Measurements from ENCODE around the gene PTCSC3.

Gene PTCSC3

DNA sequence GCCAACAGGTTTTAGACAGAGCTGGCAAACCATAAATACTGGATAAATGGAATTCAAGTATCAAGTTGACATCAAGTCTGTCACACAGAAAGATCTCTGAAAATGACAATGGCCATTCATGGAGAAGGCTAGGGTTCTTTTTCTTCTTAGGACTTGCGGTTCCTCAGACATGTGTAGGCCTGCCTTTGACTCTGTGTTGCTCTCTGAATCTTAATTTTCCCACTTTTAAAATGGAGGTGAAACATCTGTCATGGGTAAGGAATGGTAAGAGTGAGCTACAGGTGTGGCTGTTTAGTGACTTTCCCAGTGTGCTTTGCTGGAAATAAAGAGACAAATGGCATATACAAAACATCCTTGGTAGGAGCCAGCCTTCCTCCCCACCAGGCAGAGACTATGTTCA is 79.2 kb downstream of the PTCSC3 start:
- no peak for TF ChIP-seq FOXP2 (optimal IDR thresholded peaks at IDR 0.05; ENCODE audit: borderline replicate concordance, extremely low read depth, extremely low read length, insufficient read depth)
- TF ChIP-seq, protein P1, sequence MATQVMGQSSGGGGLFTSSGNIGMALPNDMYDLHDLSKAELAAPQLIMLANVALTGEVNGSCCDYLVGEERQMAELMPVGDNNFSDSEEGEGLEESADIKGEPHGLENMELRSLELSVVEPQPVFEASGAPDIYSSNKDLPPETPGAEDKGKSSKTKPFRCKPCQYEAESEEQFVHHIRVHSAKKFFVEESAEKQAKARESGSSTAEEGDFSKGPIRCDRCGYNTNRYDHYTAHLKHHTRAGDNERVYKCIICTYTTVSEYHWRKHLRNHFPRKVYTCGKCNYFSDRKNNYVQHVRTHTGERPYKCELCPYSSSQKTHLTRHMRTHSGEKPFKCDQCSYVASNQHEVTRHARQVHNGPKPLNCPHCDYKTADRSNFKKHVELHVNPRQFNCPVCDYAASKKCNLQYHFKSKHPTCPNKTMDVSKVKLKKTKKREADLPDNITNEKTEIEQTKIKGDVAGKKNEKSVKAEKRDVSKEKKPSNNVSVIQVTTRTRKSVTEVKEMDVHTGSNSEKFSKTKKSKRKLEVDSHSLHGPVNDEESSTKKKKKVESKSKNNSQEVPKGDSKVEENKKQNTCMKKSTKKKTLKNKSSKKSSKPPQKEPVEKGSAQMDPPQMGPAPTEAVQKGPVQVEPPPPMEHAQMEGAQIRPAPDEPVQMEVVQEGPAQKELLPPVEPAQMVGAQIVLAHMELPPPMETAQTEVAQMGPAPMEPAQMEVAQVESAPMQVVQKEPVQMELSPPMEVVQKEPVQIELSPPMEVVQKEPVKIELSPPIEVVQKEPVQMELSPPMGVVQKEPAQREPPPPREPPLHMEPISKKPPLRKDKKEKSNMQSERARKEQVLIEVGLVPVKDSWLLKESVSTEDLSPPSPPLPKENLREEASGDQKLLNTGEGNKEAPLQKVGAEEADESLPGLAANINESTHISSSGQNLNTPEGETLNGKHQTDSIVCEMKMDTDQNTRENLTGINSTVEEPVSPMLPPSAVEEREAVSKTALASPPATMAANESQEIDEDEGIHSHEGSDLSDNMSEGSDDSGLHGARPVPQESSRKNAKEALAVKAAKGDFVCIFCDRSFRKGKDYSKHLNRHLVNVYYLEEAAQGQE (IDR thresholded peaks at IDR 0.05; ENCODE audit: insufficient read depth in 1 of 2, low read depth in 2 of 2, low read length in 2 of 2), result no peak
- no peak for TF ChIP-seq POLR2AphosphoS5 (IDR thresholded peaks at IDR 0.05; ENCODE audit: low read depth, low read length)
- TF ChIP-seq SIN3A (IDR thresholded peaks at IDR 0.05; ENCODE audit: borderline replicate concordance, insufficient read depth, low read length), result no peak
- no peak for TF ChIP-seq TAF1 (IDR thresholded peaks at IDR 0.05; ENCODE audit: borderline replicate concordance, insufficient read depth, low read length)

DNA sequence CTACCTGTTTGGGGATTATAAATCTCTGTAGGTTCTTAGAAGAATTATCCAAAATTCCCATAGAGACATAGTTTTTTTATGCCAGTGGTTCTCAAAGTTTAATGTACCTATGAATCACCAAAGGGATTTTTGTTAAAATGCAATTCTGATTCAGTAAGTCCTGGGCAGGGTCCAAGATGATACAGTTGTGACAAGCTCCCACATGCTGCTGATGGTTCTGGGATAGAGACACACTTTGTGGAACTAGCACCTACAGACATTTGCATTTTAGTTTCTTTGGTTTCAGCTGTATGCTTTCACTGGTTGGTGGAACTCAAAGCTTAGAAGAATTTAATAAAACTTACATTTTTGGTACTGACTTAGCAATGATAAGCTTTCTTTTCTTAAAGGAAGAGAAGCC is 80.4 kb downstream of the PTCSC3 start:
- TF ChIP-seq SIN3A (IDR thresholded peaks at IDR 0.05; ENCODE audit: borderline replicate concordance, insufficient read depth, low read length) (no peak), POLR2AphosphoS5 (IDR thresholded peaks at IDR 0.05; ENCODE audit: low read depth, low read length) (no peak), FOXP2 (optimal IDR thresholded peaks at IDR 0.05; ENCODE audit: borderline replicate concordance, extremely low read depth, extremely low read length, insufficient read depth) (no peak), TAF1 (IDR thresholded peaks at IDR 0.05; ENCODE audit: borderline replicate concordance, insufficient read depth, low read length) (no peak)
- TF ChIP-seq, protein P1 (IDR thresholded peaks at IDR 0.05; ENCODE audit: insufficient read depth in 1 of 2, low read depth in 2 of 2, low read length in 2 of 2), result no peak

DNA sequence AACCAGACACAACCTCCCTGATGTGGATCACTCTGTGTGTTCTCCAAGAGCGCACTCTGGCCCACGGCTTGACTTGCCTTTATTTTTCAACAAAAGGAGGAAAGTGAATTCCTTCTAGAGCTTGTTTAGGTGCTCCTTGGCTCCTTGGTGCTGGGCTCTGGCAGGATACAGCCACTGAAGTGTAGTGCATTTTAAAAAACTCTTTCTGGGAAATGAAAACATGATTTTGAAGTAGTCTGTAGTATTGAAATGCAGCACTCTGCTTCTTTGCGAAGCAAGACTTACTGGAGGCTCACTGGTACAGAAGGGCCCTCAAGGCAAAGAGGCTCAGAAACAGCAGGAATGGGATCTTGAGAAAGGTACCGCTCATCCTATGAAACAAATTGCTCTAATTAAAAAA is 81.6 kb downstream of the PTCSC3 start:
- TF ChIP-seq TAF1 (IDR thresholded peaks at IDR 0.05; ENCODE audit: borderline replicate concordance, insufficient read depth, low read length) (no peak), SIN3A (IDR thresholded peaks at IDR 0.05; ENCODE audit: borderline replicate concordance, insufficient read depth, low read length) (no peak), FOXP2 (optimal IDR thresholded peaks at IDR 0.05; ENCODE audit: borderline replicate concordance, extremely low read depth, extremely low read length, insufficient read depth) (no peak)

DNA sequence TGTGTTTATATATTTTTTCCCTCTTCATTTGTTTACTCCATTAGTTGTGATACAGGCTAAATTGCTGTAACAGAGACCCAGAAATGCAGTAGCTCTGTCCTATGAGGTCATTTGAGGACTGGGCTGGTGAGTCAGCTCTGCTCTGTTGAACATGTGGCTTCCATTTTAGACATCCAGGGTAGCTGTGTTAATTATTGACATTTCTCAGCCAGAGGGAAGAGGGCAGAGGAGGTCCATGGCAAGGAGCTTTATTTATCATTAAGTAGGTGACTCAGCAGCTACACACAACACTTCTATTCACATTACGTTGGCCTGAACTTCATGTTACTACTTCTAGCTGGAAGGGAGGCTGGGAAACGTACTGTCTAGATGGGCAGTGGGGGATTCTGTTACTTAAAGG is 85.4 kb downstream of the PTCSC3 start:
- TF ChIP-seq TAF1 (IDR thresholded peaks at IDR 0.05; ENCODE audit: borderline replicate concordance, insufficient read depth, low read length) (no peak), FOXP2 (optimal IDR thresholded peaks at IDR 0.05; ENCODE audit: borderline replicate concordance, extremely low read depth, extremely low read length, insufficient read depth) (no peak), SIN3A (IDR thresholded peaks at IDR 0.05; ENCODE audit: borderline replicate concordance, insufficient read depth, low read length) (no peak), POLR2AphosphoS5 (IDR thresholded peaks at IDR 0.05; ENCODE audit: low read depth, low read length) (no peak)
- TF ChIP-seq, protein P1 (IDR thresholded peaks at IDR 0.05; ENCODE audit: insufficient read depth in 1 of 2, low read depth in 2 of 2, low read length in 2 of 2), result no peak

DNA sequence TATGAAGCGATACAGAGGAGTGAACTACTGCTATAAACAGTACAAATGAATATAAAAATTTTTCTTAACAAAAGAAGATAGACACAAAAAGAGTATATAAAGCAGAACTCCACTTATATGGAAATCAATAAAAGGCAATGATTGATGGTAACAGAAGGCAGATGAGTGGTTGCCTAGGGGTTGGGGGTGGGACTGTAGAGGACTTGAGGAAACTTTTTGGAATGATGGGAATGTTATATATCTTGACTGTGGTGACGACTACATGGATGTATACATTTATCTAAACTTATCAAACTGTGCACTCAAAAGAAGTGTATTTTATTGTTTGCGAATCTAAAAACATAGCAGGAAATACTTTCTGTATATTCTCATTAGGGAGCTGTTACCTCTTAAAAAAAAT is 89.1 kb downstream of the PTCSC3 start:
- TF ChIP-seq SIN3A (IDR thresholded peaks at IDR 0.05; ENCODE audit: borderline replicate concordance, insufficient read depth, low read length) (no peak), TAF1 (IDR thresholded peaks at IDR 0.05; ENCODE audit: borderline replicate concordance, insufficient read depth, low read length) (no peak), POLR2AphosphoS5 (IDR thresholded peaks at IDR 0.05; ENCODE audit: low read depth, low read length) (no peak), FOXP2 (optimal IDR thresholded peaks at IDR 0.05; ENCODE audit: borderline replicate concordance, extremely low read depth, extremely low read length, insufficient read depth) (no peak)
- TF ChIP-seq, protein P1 (IDR thresholded peaks at IDR 0.05; ENCODE audit: insufficient read depth in 1 of 2, low read depth in 2 of 2, low read length in 2 of 2), result no peak
